Parathyroid adenoma (tissue), 2 donors: ENCODE data around the gene DTWD2.
"Not testable (repeated sequence)": the region's sequence is repeated elsewhere in the genome, so short reads cannot be mapped to it uniquely, and the experiment has no call there.

Source experiments
- H2AFZ ChIP-seq: fragments of 300-600 bp; sonication (generic); one replicate; pipeline ENCODE4 v1.7.0; 2017; ENCODE audit warnings: antibody characterized with exemption, mild to moderate bottlenecking
- H3K27ac ChIP-seq: fragments of 300-600 bp; sonication (generic); one replicate; pipeline ENCODE4 v1.7.0; 2017
- H3K27me3 ChIP-seq: fragments of 300-600 bp; sonication (generic); one replicate; pipeline ENCODE4 v1.7.0; 2017; ENCODE audit warnings: low read length; ENCODE audit not compliant: control insufficient read depth, insufficient read depth
- H3K36me3 ChIP-seq: fragments of 300-600 bp; sonication (generic); one replicate; pipeline ENCODE4 v1.7.0; 2017; ENCODE audit warnings: low read length; ENCODE audit not compliant: control insufficient read depth, insufficient read depth
- H3K4me1 ChIP-seq: fragments of 300-600 bp; sonication (generic); one replicate; pipeline ENCODE4 v1.7.0; 2017; ENCODE audit warnings: control low read depth
- H3K4me2 ChIP-seq: fragments of 300-600 bp; sonication (generic); one replicate; pipeline ENCODE4 v1.7.0; 2017; ENCODE audit warnings: low read length
- H3K4me3 ChIP-seq: fragments of 300-600 bp; sonication (generic); one replicate; pipeline ENCODE4 v1.7.0; 2017; ENCODE audit warnings: low read depth, low read length
- H3K79me2 ChIP-seq: fragments of 300-600 bp; sonication (generic); one replicate; pipeline ENCODE4 v1.7.0; 2017; ENCODE audit warnings: control low read depth
- H3K9ac ChIP-seq: fragments of 300-600 bp; sonication (generic); one replicate; pipeline ENCODE4 v1.7.0; 2017; ENCODE audit warnings: mild to moderate bottlenecking
- H3K9me3 ChIP-seq: fragments of 300-600 bp; sonication (generic); one replicate; pipeline ENCODE4 v1.7.0; 2017; ENCODE audit warnings: low read length; ENCODE audit not compliant: control insufficient read depth
- TF ChIP-seq, protein P1 (sequence below): fragments of 300-600 bp; sonication (generic); IDR thresholded peaks from one replicate; pipeline ENCODE4 v1.7.0; 2017; ENCODE audit warnings: antibody characterized with exemption, mild to moderate bottlenecking
- donor health status: primary hyperparathyroidism.

DTWD2 gene

DNA sequence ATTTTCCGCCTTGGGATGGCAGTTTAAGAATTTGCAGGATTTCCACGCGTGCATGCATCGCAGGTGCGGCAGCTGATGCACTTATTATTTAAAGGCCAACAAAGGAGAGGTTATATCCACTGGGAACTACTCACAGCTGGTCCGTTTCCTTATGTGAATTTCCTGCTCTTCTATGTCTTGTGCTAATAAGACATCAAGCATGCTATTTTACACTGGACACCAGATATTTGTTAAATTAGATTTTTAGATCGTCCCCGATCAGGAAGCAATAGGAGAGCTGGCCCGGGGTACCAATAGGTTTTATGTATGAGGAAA, 476 bp upstream of the DTWD2 start:
- peak overlapping the region; percentile 91 for H3K4me3 ChIP-seq
- H2AFZ ChIP-seq, result peak overlapping the region; percentile 98
- H3K36me3 ChIP-seq, result no peaks in the 10 kb centered on the region
- H3K27me3 ChIP-seq, result no peaks in the 10 kb centered on the region
- peaks cover 9% of the 10 kb centered on the region for H3K79me2 ChIP-seq
- H3K4me2 ChIP-seq, result peak overlapping the region; percentile 90
- TF ChIP-seq, protein P1, sequence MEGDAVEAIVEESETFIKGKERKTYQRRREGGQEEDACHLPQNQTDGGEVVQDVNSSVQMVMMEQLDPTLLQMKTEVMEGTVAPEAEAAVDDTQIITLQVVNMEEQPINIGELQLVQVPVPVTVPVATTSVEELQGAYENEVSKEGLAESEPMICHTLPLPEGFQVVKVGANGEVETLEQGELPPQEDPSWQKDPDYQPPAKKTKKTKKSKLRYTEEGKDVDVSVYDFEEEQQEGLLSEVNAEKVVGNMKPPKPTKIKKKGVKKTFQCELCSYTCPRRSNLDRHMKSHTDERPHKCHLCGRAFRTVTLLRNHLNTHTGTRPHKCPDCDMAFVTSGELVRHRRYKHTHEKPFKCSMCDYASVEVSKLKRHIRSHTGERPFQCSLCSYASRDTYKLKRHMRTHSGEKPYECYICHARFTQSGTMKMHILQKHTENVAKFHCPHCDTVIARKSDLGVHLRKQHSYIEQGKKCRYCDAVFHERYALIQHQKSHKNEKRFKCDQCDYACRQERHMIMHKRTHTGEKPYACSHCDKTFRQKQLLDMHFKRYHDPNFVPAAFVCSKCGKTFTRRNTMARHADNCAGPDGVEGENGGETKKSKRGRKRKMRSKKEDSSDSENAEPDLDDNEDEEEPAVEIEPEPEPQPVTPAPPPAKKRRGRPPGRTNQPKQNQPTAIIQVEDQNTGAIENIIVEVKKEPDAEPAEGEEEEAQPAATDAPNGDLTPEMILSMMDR, result no peak
- no peak overlapping the region for H3K9ac ChIP-seq
- H3K9me3 ChIP-seq, result no peaks in the 10 kb centered on the region
- peak overlapping the region; percentile 98 for H3K27ac ChIP-seq
- H3K4me1 ChIP-seq, result no peaks in the 10 kb centered on the region

DNA sequence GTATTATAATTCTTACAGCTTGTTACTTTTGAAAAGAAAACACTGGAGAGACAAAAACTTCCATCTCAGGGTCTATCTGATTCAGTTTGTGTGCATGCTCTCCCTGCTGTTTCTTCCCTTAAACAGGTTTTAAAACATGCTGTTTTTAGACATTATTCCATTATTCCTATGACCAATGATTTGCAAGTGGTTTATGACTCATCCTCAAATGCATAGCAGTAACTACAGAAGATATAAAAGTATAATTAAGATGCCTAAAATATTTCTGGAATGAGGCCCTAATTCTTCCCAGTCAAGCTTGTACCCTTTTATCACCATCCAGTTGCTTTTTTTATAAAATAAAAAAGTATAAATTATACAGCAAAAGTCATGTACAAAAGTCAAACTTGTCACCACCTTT, 3.7 kb downstream of the DTWD2 start:
- H3K9me3 ChIP-seq, result no peaks in the 10 kb centered on the region
- no peak overlapping the region for H3K27ac ChIP-seq
- H3K4me1 ChIP-seq, result no peaks in the 10 kb centered on the region
- no peak overlapping the region for H2AFZ ChIP-seq
- no peak overlapping the region for H3K4me3 ChIP-seq
- H3K36me3 ChIP-seq, result no peaks in the 10 kb centered on the region
- no peak overlapping the region for H3K4me2 ChIP-seq
- H3K9ac ChIP-seq, result no peak overlapping the region
- H3K27me3 ChIP-seq, result no peaks in the 10 kb centered on the region
- H3K79me2 ChIP-seq, result peaks cover 20% of the 10 kb centered on the region
- TF ChIP-seq, protein P1, result no peak

DNA sequence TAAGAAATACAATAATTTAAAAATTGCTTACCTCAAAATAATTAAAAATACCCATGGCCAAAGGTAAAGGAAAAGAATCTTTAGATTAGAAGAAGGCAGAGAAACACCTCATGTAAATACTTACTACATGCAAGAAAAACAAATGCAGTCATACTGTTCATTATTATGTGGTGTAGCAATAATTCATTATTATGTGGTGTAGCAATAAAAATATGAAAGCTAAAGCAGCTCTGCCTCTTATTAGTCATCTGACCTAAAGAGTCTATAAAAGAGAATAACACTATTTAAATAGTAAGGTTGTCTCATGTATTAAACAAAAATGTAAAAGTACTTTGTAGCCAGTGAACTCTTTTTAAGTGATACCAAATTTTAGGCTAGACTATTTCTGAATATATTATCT, 6.6 kb downstream of the DTWD2 start:
- H3K4me1 ChIP-seq, result no peaks in the 10 kb centered on the region
- H3K27ac ChIP-seq, result no peak overlapping the region
- H3K27me3 ChIP-seq, result no peaks in the 10 kb centered on the region
- no peak overlapping the region for H3K4me3 ChIP-seq
- TF ChIP-seq, protein P1, result no peak
- H3K9ac ChIP-seq, result no peak overlapping the region
- H3K9me3 ChIP-seq, result no peaks in the 10 kb centered on the region
- no peak overlapping the region for H2AFZ ChIP-seq
- peaks cover 31% of the 10 kb centered on the region for H3K79me2 ChIP-seq
- H3K36me3 ChIP-seq, result no peaks in the 10 kb centered on the region
- H3K4me2 ChIP-seq, result no peak overlapping the region

DNA sequence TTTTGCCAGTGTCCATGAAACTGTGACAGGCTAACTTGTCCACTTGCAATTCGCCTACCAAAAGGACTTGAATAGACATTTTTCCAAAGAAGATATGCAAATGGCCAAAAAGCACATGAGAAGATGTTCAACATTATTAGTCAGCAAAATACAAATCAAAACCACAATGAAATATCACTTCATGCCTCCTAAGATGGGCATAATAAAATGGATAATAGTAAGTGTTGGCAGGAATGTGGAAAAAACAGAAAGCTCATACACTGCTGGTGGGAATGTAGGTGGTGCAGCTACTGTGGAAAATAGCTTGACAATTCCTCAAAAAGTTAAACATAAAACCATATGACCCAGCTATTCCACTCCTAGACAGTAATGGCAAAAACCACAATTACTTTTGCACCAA, 7.9 kb downstream of the DTWD2 start:
- H3K9ac ChIP-seq, result no peak overlapping the region
- H3K9me3 ChIP-seq, result no peaks in the 10 kb centered on the region
- no peaks in the 10 kb centered on the region for H3K4me1 ChIP-seq
- H2AFZ ChIP-seq, result no peak overlapping the region
- H3K27ac ChIP-seq, result no peak overlapping the region
- H3K27me3 ChIP-seq, result no peaks in the 10 kb centered on the region
- peaks cover 25% of the 10 kb centered on the region for H3K79me2 ChIP-seq
- TF ChIP-seq, protein P1, result no peak
- H3K4me3 ChIP-seq, result no peak overlapping the region
- no peaks in the 10 kb centered on the region for H3K36me3 ChIP-seq
- H3K4me2 ChIP-seq, result no peak overlapping the region

DNA sequence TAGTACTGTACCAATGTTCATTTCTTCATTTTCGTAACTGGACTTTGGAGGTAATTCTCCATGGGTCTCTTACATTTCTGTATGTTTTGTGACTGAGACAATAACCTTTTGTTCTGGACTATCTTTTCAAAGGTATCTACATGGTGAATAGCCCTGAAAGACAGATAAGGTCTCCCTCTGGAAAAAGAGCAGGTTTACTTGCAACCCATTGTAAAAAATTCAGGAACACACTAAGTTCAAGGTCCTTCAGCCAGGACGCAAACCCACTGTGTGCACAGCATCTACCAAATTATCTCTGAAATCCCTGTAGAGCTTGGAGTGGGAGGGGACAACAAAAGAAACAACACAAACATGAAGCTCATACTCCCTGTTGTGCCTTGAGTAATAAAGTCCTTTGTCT, 8.3 kb downstream of the DTWD2 start:
- Histone ChIP-seq H3K27ac (no peak overlapping the region), H3K9me3 (no peaks in the 10 kb centered on the region), H3K79me2 (peaks cover 25% of the 10 kb centered on the region), H3K4me1 (no peaks in the 10 kb centered on the region), H3K27me3 (no peaks in the 10 kb centered on the region), H3K4me3 (no peak overlapping the region), H2AFZ (no peak overlapping the region), H3K9ac (no peak overlapping the region), H3K4me2 (no peak overlapping the region), H3K36me3 (no peaks in the 10 kb centered on the region)
- TF ChIP-seq, protein P1, result no peak

DNA sequence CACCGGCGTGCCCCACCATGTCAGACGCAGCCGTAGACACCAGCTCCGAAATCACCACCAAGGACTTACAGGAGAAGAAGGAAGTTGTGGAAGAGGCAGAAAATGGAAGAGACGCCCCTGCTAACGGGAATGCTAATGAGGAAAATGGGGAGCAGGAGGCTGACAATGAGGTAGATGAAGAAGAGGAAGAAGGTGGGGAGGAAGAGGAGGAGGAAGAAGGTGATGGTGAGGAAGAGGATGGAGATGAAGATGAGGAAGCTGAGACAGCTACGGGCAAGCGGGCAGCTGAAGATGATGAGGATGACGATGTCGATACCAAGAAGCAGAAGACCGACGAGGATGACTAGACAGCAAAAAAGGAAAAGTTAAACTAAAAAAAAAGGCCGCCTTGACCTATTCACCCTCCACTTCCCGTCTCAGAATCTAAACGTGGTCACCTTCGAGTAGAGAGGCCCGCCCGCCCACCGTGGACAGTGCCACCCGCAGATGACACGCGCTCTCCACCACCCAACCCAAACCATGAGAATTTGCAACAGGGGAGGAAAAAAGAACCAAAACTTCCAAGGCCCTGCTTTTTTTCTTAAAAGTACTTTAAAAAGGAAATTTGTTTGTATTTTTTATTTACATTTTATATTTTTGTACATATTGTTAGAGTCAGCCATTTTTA, 14.4 kb downstream of the DTWD2 start:
- not testable (repeated sequence) for H3K4me2 ChIP-seq, H3K9me3 ChIP-seq, H3K36me3 ChIP-seq

More for the DNA sequence above, 14.4 kb downstream of the DTWD2 start:
- H3K79me2 ChIP-seq, result peaks cover 17% of the 10 kb centered on the region
- H3K27me3 ChIP-seq, H3K4me1 ChIP-seq, H3K27ac ChIP-seq, H2AFZ ChIP-seq, H3K9ac ChIP-seq, H3K4me3 ChIP-seq: not testable (repeated sequence)
